ENCODE data around the gene CCDC174. TPM values are rescaled to one million over a fixed set of nuclear protein-coding genes. Genes with fewer than 3 reads are reported as not detected.

The CCDC174 gene
- total RNA-seq, 1 experiment from 2014 or later = 28.7 TPM

- no TSS peak for BruUV-seq (replicated peaks)
- no peak for DNase-seq (ENCODE audit: unreplicated experiment)
- Mint-ChIP-seq H3K4me1 (ENCODE audit: insufficient read depth, unreplicated experiment) (no peaks in the 10 kb centered on the region), H3K27ac (ENCODE audit: low read depth, unreplicated experiment) (no peak overlapping the region), H3K9me3 (ENCODE audit: unreplicated experiment) (peaks cover 6% of the 10 kb centered on the region), H3K36me3 (ENCODE audit: insufficient read depth, unreplicated experiment) (no peaks in the 10 kb centered on the region), H3K27me3 (ENCODE audit: insufficient read depth, unreplicated experiment) (peaks cover 49% of the 10 kb centered on the region), H3K4me3 (ENCODE audit: unreplicated experiment) (no peak overlapping the region)
- CTCF ChIA-PET = interaction anchor here (0.7 kb wide), 1 partner anchor 183 kb away, joined by 3 read pairs; no protein-coding TSS in a partner anchor
- no peak for TF ChIP-seq CTCF (IDR thresholded peaks at IDR 0.05; ENCODE audit: unreplicated experiment)
- POLR2A ChIA-PET = interaction anchor here (0.9 kb wide), 1 partner anchor 22 kb away, joined by 3 read pairs; no protein-coding TSS in a partner anchor
- intact Hi-C loops (cut with micrococcal nuclease) = no loop called here
Measured at GRCh38 chr3:14691239-14691638, 39.7 kb downstream of the CCDC174 start.

- Mint-ChIP-seq H3K4me1 (ENCODE audit: insufficient read depth, unreplicated experiment) (no peaks in the 10 kb centered on the region), H3K36me3 (ENCODE audit: insufficient read depth, unreplicated experiment) (no peaks in the 10 kb centered on the region), H3K4me3 (ENCODE audit: unreplicated experiment) (no peak overlapping the region), H3K9me3 (ENCODE audit: unreplicated experiment) (peaks cover 6% of the 10 kb centered on the region), H3K27ac (ENCODE audit: low read depth, unreplicated experiment) (no peak overlapping the region), H3K27me3 (ENCODE audit: insufficient read depth, unreplicated experiment) (peaks cover 53% of the 10 kb centered on the region)
- ChIA-PET POLR2A (interaction anchor here (0.9 kb wide), 1 partner anchor 22 kb away, joined by 3 read pairs; no protein-coding TSS in a partner anchor), CTCF (interaction anchor here (0.6 to 0.7 kb wide), 2 partner anchors 122 to 183 kb away, joined by 3 read pairs; no protein-coding TSS in a partner anchor)
- no TSS peak for BruUV-seq (replicated peaks)
- intact Hi-C loops (cut with micrococcal nuclease) = no loop called here
- TF ChIP-seq CTCF (IDR thresholded peaks at IDR 0.05; ENCODE audit: unreplicated experiment) = no peak
- no peak for DNase-seq (ENCODE audit: unreplicated experiment)
Measured at GRCh38 chr3:14691719-14692118, 40.2 kb downstream of the CCDC174 start.

- no peaks in the 10 kb centered on the region for H3K4me1 Mint-ChIP-seq (ENCODE audit: insufficient read depth, unreplicated experiment)
- no peak overlapping the region for H3K4me3 Mint-ChIP-seq (ENCODE audit: unreplicated experiment)
- intact Hi-C loops (cut with micrococcal nuclease) = no loop called here
- peaks cover 6% of the 10 kb centered on the region for H3K9me3 Mint-ChIP-seq (ENCODE audit: unreplicated experiment)
- no peak overlapping the region for H3K27ac Mint-ChIP-seq (ENCODE audit: low read depth, unreplicated experiment)
- BruUV-seq (replicated peaks) = no TSS peak
- peaks cover 39% of the 10 kb centered on the region for H3K27me3 Mint-ChIP-seq (ENCODE audit: insufficient read depth, unreplicated experiment)
- no peak for DNase-seq (ENCODE audit: unreplicated experiment)
- H3K36me3 Mint-ChIP-seq (ENCODE audit: insufficient read depth, unreplicated experiment) = no peaks in the 10 kb centered on the region
- no peak for TF ChIP-seq CTCF (IDR thresholded peaks at IDR 0.05; ENCODE audit: unreplicated experiment)
- CTCF ChIA-PET = interaction anchor here (0.5 to 0.9 kb wide), 3 partner anchors 220 to 223 kb away, joined by 3 to 4 read pairs (median 4); no protein-coding TSS in a partner anchor
- POLR2A ChIA-PET = interaction anchor here (0.6 kb wide), 1 partner anchor 339 kb away, joined by 3 read pairs; no protein-coding TSS in a partner anchor
Measured at GRCh38 chr3:14698601-14699244, 47.2 kb downstream of the CCDC174 start.

- intact Hi-C loops (cut with micrococcal nuclease) = no loop called here
- TF ChIP-seq CTCF (IDR thresholded peaks at IDR 0.05; ENCODE audit: unreplicated experiment) = no peak
- H3K9me3 Mint-ChIP-seq (ENCODE audit: unreplicated experiment) = peaks cover 1% of the 10 kb centered on the region
- no peaks in the 10 kb centered on the region for H3K4me1 Mint-ChIP-seq (ENCODE audit: insufficient read depth, unreplicated experiment)
- no peak for DNase-seq (ENCODE audit: unreplicated experiment)
- H3K36me3 Mint-ChIP-seq (ENCODE audit: insufficient read depth, unreplicated experiment) = no peaks in the 10 kb centered on the region
- ChIA-PET POLR2A (no interaction called here), CTCF (interaction anchor here (0.5 to 0.7 kb wide), 3 partner anchors 118 to 219 kb away, joined by 3 to 4 read pairs (median 3); no protein-coding TSS in a partner anchor)
- no peak overlapping the region for H3K27ac Mint-ChIP-seq (ENCODE audit: low read depth, unreplicated experiment)
- peaks cover 30% of the 10 kb centered on the region for H3K27me3 Mint-ChIP-seq (ENCODE audit: insufficient read depth, unreplicated experiment)
- no TSS peak for BruUV-seq (replicated peaks)
- H3K4me3 Mint-ChIP-seq (ENCODE audit: unreplicated experiment) = no peak overlapping the region
Measured at GRCh38 chr3:14699643-14700042, 48.1 kb downstream of the CCDC174 start.

All from MCF 10A (cell line).